B cell (primary cell): ENCODE data around the gene ZNF827. TPM values are rescaled to one million over a fixed set of nuclear protein-coding genes. Genes with fewer than 3 reads are reported as not detected.

Source experiments
- ATAC-seq: fragments of 200-7000 bp; cut with Tn5 transposase; one replicate; pipeline ENCODE4 v1.10.0; 2021; ENCODE audit warnings: low read depth, mild to moderate bottlenecking, moderate number of reproducible peaks, moderate library complexity
- CTCF ChIA-PET: fragments of 350-600 bp; sonication (Branson Sonifier 250); formaldehyde crosslinking; loops from one replicate; lab custom pipeline; 2021; ENCODE audit warnings: antibody characterized with exemption, inconsistent platforms; lab: Charles Lee
- POLR2A ChIA-PET: fragments of 350-600 bp; sonication (Branson Sonifier 250); formaldehyde crosslinking; loops from one replicate; lab custom pipeline; 2021; ENCODE audit warnings: antibody characterized with exemption; lab: Charles Lee
- DNase-seq: peaks from one replicate; pipeline ENCODE4 v3.0.0; 2013
- H2AFZ ChIP-seq: 2 replicates; pipeline ENCODE4 v1.6.1; 2012; ENCODE audit warnings: mild to moderate bottlenecking, low read depth, low read length; ENCODE audit not compliant: insufficient read depth, poor library complexity, severe bottlenecking
- H3K27ac ChIP-seq, 2 donors: 1 replicate in 1 of 2; 2 replicates in 1 of 2; pipeline ENCODE4 v1.5.1; 2012 to 2013; ENCODE audit warnings: low read length in 2 of 2, mild to moderate bottlenecking in 2 of 2, moderate library complexity in 1 of 2
- H3K27me3 ChIP-seq, 4 experiments: fragments of 200-600 bp in 1 of 4; sonication (generic) in 1 of 4; replicated peaks in 1 of 4; 1 replicate in 2 of 4; 2 replicates in 2 of 4; pipeline versions ENCODE4 v1.6.1 to v1.7.0; 2013 to 2016; ENCODE audit warnings: low read length in 3 of 4, mild to moderate bottlenecking in 2 of 4, mixed read lengths in 1 of 4, moderate library complexity in 1 of 4; ENCODE audit not compliant: insufficient read depth in 4 of 4, control insufficient read depth in 3 of 4; ENCODE audit errors: control extremely low read depth in 1 of 4
- H3K36me3 ChIP-seq, 2 experiments: replicated peaks in 1 of 2; 1 replicate in 1 of 2; 2 replicates in 1 of 2; pipeline versions ENCODE4 v1.6.1 to v1.7.1; 2013; ENCODE audit warnings: low read length in 1 of 2; ENCODE audit not compliant: insufficient read depth in 2 of 2, control insufficient read depth in 1 of 2; ENCODE audit errors: control extremely low read depth in 1 of 2, extremely low read depth in 1 of 2
- H3K4me1 ChIP-seq, 2 donors: fragments of 200-600 bp in 1 of 2; sonication (generic) in 1 of 2; 1 replicate in 1 of 2; 2 replicates in 1 of 2; pipeline versions ENCODE4 v1.5.1 to v1.6.1; 2013 to 2017; ENCODE audit warnings: low read length in 2 of 2; ENCODE audit not compliant: control insufficient read depth in 2 of 2, insufficient read depth in 2 of 2
- H3K4me2 ChIP-seq: replicated peaks from 2 replicates; pipeline ENCODE3; 2012; ENCODE audit warnings: mild to moderate bottlenecking, low read depth, low read length; ENCODE audit not compliant: poor library complexity, severe bottlenecking
- H3K4me3 ChIP-seq, 5 experiments: fragments of 200-600 bp in 1 of 5; sonication (generic) in 1 of 5; 1 replicate in 3 of 5; 2 replicates in 2 of 5; pipeline versions ENCODE4 v1.5.1 to v1.7.0; 2011 to 2016; ENCODE audit warnings: low read length in 4 of 5, mild to moderate bottlenecking in 4 of 5, low read depth in 2 of 5, control low read depth in 1 of 5, moderate library complexity in 1 of 5; ENCODE audit not compliant: insufficient read depth in 1 of 5; ENCODE audit errors: control extremely low read depth in 1 of 5, extremely low read depth in 1 of 5
- H3K79me2 ChIP-seq: fragments of 200-600 bp; sonication (generic); one replicate; pipeline ENCODE4 v1.6.0; 2016; ENCODE audit warnings: low read length; ENCODE audit not compliant: control insufficient read depth, insufficient read depth
- H3K9ac ChIP-seq: fragments of 200-600 bp; sonication (generic); 2 replicates; pipeline ENCODE4 v1.6.1; 2017; ENCODE audit warnings: mild to moderate bottlenecking, low read length, moderate library complexity
- H3K9me3 ChIP-seq, 3 donors: one replicate each; pipeline versions ENCODE4 v1.6.1 to v1.7.1; 2013; ENCODE audit warnings: low read length in 2 of 3; ENCODE audit not compliant: control insufficient read depth in 2 of 3, insufficient read depth in 1 of 3; ENCODE audit errors: control extremely low read depth in 1 of 3
- H4K20me1 ChIP-seq: 2 replicates; pipeline ENCODE4 v1.6.0; 2012; ENCODE audit warnings: mild to moderate bottlenecking, low read length; ENCODE audit not compliant: insufficient read depth, control insufficient read depth, poor library complexity, severe bottlenecking
- H3K27ac Mint-ChIP-seq: one replicate; pipeline ENCODE4 v1.8.0; 2021; ENCODE audit warnings: mixed read lengths
- H3K27me3 Mint-ChIP-seq: one replicate; pipeline ENCODE4 v1.8.0; 2021; ENCODE audit warnings: mixed read lengths
- H3K4me1 Mint-ChIP-seq: one replicate; pipeline ENCODE4 v1.8.0; 2021; ENCODE audit warnings: mixed read lengths
- H3K4me3 Mint-ChIP-seq: one replicate; pipeline ENCODE4 v1.8.0; 2021; ENCODE audit warnings: mixed read lengths
- H3K9me3 Mint-ChIP-seq: one replicate; pipeline ENCODE4 v1.8.0; 2022; ENCODE audit warnings: mixed read lengths; ENCODE audit not compliant: insufficient read depth
- CTCF ChIP-seq: fragments of 200-600 bp; IDR thresholded peaks from one replicate; pipeline ENCODE4 v1.8.0; 2022; ENCODE audit warnings: antibody characterized with exemption, mild to moderate bottlenecking
- EZH2 ChIP-seq: IDR thresholded peaks from 2 replicates; pipeline ENCODE4 v1.6.1; 2012; ENCODE audit warnings: borderline replicate concordance, low read depth, mild to moderate bottlenecking, moderate library complexity, low read length; ENCODE audit not compliant: insufficient read depth, poor library complexity, severe bottlenecking
- WGBS: methylation state at CpG from one replicate; pipeline ENCODE4 v1.1.5; 2013; ENCODE audit warnings: missing lambda C conversion rate; ENCODE audit not compliant: insufficient coverage; 5-methylcytosine and 5-hydroxymethylcytosine counted together
- intact Hi-C: fragments of 100-400 bp; cut with micrococcal nuclease; formaldehyde crosslinking; loops from one replicate; pipeline ENCODE4 v1.10.0; 2022
- polyA plus RNA-seq: library from polyadenylated mRNA; depleted of rRNA; stranded (reverse); fragments of >200 nt; gene quantifications from 2 replicates; pipeline ENCODE4 v1.2.3, GENCODE V29; 2012
- total RNA-seq, 2 donors: library from RNA; stranded (reverse); fragments of 120-200 nt in 1 of 2; gene quantifications; 1 replicate in 1 of 2; 2 replicates in 1 of 2; pipeline versions ENCODE4 v1.2.3 to v1.2.4, GENCODE V29; 2013 to 2022

ZNF827 gene
- total and polyA plus RNA-seq, 2 donors (not counting 1 experiment from before 2014, with no cell fraction given) = 20.6 to 30.1 TPM

- Histone ChIP-seq H3K4me3 (no peak overlapping the region), H4K20me1 (no peaks in the 10 kb centered on the region), H3K9ac (no peak overlapping the region), H3K9me3 (peaks cover 0 to 3% (median 0%) of the 10 kb centered on the region in 3 donors), H3K4me1 (no peaks in the 10 kb centered on the region), H3K79me2 (no peaks in the 10 kb centered on the region), H3K4me2 (no peak overlapping the region), H2AFZ (no peak overlapping the region), H3K27me3 (peaks cover 0 to 3% (median 0%) of the 10 kb centered on the region in 4 experiments), H3K36me3 (no peaks in the 10 kb centered on the region), H3K27ac (no peak overlapping the region)
- no peak for DNase-seq
- TF ChIP-seq CTCF = no peak
- no peak for TF ChIP-seq EZH2
- no CpG with 5 or more reads among the region's 2 CpGs for WGBS
- no peak for ATAC-seq
- Mint-ChIP-seq H3K27ac (no peak overlapping the region), H3K4me1 (no peaks in the 10 kb centered on the region), H3K27me3 (peaks cover 6% of the 10 kb centered on the region), H3K9me3 (no peaks in the 10 kb centered on the region), H3K4me3 (no peak overlapping the region)
- intact Hi-C loops = no loop called here
- ChIA-PET CTCF (no interaction called here), POLR2A (no interaction called here)
Observed at GRCh38 chr4:145740806-145741205, 197.8 kb downstream of the ZNF827 start.

GRCh38 chr4:145739845-145740244, 198.8 kb downstream of the ZNF827 start:
- no peak overlapping the region for H2AFZ ChIP-seq
- H3K9me3 ChIP-seq = peaks cover 0 to 2% (median 0%) of the 10 kb centered on the region in 3 donors
- H3K9ac ChIP-seq = no peak overlapping the region
- TF ChIP-seq CTCF (no peak), EZH2 (no peak)
- no peak overlapping the region for H3K27ac ChIP-seq
- no peaks in the 10 kb centered on the region for H4K20me1 ChIP-seq
- H3K4me1 ChIP-seq = no peaks in the 10 kb centered on the region
- CTCF ChIA-PET = no interaction called here
- no peak overlapping the region for H3K4me2 ChIP-seq
- WGBS = 95% methylated on average over 5 of the region's 5 CpGs
- ATAC-seq = no peak
- H3K36me3 ChIP-seq = no peaks in the 10 kb centered on the region
- no peaks in the 10 kb centered on the region for H3K4me1 Mint-ChIP-seq
- H3K27me3 ChIP-seq = peaks cover 0 to 3% (median 0%) of the 10 kb centered on the region in 4 experiments
- H3K4me3 ChIP-seq = no peak overlapping the region
- H3K79me2 ChIP-seq = no peaks in the 10 kb centered on the region
- H3K27ac Mint-ChIP-seq = no peak overlapping the region
- H3K4me3 Mint-ChIP-seq = no peak overlapping the region
- POLR2A ChIA-PET = no interaction called here
- intact Hi-C loops = no loop called here
- H3K27me3 Mint-ChIP-seq = peaks cover 6% of the 10 kb centered on the region
- no peak for DNase-seq
- H3K9me3 Mint-ChIP-seq = no peaks in the 10 kb centered on the region
